ENCODE data around the gene FOXB1.
A peak's percentile ranks its signal among the peaks of the same experiment; 100 is the strongest.

The FOXB1 gene

DNA sequence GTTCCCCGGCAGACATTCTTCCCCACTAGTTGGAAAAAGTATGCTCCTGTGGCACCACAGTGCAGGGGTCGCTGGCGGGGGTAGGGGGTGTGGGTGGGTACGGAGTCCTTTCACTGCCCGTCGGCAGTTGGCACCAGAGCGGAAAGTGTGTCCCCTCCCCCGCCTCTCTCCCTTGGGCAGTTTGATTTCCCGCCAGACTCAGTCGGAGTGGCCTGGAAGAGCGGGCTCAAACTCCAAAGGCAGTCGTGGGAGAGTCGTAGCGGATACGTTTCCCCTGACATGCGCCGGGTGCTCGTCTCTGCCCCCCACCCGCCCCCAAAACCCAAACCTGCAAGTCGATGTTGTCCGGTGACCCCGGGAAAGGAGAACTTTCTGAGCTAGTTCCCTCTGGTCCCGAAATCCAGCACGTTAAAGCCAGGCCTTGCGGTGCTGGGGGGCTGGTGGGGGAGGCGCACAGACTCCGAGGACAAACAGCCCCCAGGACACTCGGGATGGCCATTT, 4.4 kb upstream of the FOXB1 start:
- no peak for DNase-seq

DNA sequence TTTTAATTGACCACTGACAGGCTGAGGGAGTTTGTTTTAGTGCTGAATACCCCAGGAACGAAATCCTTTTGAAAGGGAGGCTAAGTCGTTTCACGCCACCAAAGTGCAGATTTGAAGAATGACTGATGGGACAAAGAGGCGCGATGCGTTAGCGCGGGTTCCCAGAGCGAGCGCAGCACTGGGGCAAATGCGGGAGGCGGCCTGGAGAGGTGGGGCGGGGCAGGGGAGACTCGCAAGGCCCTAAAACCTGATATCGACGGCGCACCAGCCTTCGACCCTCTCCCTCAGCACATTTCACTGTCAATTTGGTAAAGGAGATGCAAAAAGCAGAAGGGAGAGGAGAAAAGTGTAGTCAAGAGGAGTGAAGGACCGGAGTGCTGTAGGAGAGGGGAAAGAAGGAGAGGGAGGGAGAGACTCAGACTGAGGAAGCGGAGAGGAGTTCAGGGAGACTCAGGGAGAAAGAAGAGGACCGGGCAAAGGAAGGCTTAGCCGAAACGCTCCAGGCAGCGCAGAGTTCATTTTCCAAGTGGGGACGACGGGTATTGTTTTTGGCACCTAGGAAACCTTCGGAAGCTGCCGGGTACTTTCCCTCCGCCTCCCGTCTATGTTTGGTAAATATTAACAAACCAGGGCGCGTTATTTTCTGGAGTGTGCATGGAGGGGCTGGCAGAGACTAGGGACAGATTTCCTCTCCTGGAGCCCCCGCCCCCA, 3.8 kb upstream of the FOXB1 start:
- DNase-seq: no peak

DNA sequence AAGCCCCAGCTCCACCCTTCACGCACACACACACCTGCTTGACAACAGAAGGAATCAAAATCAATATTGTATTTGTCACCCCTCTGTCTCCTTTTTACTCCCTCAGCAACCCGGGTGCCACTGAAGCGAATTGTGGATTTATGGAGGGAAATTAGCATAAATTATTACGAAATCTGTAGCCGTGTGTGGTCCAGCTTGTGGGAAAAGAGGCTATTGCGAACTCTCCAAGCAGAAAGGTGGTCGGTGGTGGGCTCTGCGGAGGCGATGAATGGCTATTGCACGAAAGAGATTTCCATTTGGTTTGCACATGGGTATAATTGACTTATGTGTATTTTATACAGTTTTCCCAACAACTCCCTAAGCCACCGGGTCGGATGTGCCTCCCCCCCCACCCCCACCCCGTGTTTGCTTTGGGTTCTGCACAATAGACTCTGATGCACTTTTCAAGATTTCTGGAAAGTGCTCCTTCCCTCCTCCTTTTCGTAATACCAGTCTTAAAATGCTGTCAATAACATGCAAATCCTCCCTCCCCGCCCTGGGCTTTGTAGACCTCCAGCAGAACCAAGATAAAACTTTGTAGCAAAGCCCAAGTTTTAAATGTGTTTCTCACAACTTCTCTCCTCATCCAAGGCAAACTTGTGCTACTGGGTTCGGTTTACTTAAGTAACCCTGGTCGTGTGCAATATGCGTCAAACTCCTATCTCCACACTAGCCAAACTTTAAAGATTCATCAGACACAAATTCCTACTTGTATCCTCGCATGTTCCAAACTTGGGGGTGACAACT, 3.1 kb upstream of the FOXB1 start:
- DNase-seq: no peak

DNA sequence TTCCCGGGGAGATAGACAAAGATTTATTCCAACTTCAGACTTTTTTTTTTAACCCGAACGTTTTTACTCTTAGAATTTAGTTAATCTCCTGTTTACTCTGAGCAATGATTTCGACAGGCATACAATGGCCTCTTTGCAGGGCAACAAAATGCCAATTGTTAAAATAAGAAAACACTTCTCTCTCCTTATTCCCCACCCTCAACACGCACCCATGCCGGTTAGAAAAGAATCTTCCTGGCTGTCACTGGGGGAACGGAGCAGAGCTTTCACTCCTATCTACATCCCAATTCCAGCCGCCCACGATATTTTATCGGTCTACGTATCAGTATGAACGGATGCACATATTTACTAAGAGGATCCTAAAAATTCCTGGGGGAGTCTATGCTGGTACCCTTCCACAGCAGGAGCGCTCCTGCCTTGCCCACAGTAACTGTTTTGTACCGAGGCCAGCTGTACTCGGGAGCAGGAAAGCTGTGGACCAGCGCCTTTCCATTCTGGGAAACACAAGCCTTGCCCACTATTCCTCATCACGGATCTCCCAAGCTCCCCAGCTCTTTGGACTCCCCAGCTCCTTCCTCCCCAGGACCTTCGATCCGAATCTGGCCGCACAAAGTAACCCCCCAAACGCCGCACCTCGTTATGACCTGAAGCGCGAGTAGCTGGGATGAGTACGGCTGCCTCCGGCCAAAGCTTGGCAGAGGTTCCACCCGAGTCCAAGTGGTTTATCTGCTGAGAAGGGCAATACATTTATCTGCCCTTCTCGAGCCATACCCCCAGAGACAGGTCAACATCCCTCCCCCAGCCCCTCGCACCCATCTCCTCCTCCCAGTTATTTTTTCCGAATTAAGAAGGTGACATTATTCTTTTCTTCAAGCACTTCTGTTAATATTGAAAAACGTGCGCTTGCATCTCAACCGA, 2.2 kb upstream of the FOXB1 start:
- no peak for DNase-seq

DNA sequence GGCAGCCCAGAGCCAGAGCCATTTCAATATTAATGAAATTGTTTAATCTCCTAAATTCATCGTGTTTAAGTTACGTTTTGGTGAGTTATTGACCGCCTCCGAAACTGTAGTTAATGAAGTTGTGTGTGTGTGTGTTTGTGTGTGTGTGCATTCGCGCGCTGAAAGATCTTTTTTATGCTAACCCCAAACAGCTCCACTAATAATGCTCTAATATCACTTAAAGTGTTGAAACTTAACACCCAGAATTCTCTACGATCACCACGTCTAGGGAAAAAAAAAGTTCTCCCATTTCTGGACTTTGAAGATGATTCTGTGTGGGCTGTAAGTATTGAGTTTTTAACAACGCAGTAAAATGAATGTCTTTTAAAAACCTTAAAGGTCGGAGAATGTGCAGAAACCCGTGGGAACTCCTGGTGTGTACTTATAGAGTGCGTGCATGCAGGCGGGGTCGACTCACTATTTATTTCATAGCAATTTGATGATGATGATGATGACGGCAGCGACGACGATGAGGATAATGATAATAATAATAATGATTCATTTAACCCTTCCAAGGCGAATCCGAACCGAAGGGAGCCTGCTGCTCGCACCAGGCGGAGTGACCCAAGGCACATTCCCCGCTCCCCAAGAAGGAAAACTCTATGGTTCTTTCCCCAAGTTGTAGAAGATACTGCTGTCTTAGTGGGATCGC, 1.4 kb upstream of the FOXB1 start:
- DNase-seq: no peak

DNA sequence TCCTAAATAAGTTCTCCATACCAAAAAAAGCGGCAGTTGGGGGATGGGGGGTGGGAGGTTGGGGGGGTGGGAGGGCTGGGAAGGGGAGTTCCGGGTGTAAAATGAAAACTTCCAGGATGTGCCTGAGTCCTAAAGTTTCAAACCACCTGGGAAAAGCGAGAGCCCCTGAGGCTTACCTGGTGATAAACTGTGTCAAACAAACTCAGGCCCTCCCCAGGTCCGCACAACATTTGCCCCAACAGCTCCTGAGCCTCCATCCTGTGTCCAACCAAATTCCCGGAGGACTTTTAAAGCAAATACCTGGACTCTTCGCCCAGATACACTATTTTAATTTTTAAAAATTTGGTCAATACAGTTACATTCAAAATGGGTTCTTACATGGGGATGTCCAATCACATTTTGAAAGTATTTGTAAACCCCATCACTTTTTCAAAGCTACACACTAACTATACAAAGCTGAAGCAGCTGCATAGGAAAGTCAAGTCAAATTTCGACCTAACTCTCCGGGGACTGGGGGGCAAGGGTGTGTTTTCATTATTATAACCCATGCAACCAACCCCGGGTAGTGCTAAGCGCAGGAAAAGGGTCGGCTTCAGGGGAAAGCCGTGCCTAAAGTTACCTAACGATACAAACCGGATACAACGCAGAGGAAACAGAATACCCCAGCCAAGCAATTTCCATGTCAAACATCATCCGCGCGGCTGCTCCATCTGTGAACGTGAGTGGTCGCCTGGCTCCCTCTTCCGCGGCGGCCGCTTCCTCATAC, 685 bp upstream of the FOXB1 start:
- no peak for DNase-seq

DNA sequence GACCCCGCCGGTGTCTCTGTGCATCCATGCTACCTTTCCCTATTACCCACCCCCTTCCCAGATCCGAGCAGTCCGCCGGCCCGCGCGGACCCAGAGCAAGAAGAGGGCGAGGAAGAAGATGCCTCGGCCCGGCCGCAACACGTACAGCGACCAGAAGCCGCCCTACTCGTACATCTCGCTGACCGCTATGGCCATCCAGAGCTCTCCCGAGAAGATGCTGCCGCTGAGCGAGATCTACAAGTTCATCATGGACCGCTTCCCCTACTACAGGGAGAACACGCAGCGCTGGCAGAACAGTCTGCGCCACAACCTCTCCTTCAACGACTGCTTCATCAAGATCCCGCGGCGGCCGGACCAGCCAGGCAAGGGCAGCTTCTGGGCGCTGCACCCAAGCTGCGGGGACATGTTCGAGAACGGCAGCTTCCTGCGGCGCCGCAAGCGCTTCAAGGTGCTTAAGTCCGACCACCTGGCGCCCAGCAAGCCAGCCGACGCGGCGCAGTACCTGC, 788 bp downstream of the FOXB1 start:
- no peak for DNase-seq

GRCh38 chr15:60005352-60006202, 1.5 kb downstream of the FOXB1 start:
- DNase-seq: no peak

GRCh38 chr15:60006203-60006862, 2.2 kb downstream of the FOXB1 start:
- DNase-seq: peak; percentile 69

DNA sequence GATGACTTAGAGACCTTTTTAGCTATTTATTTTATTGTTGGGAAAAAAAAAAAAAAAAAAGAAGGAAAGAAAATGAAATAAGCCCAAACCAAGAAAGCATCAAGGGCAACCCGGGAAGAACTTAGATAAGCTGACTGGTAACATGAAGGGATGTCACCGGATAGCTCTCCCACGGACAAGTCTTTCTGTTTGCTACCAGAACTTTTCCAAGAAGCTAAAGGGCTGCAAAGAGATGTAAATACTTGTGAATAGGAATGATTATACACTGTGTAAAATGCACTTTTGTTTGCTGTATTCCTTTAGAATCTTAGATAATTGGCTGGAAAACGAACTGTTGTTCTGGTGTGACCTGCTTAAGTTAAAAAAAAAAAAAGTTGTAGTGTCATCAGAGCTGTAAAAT, 2.8 kb downstream of the FOXB1 start:
- DNase-seq: no peak

GRCh38 chr15:60009124-60009960, 5.2 kb downstream of the FOXB1 start:
- no peak for DNase-seq

GRCh38 chr15:60009980-60010732, 6.0 kb downstream of the FOXB1 start:
- no peak for DNase-seq

DNA sequence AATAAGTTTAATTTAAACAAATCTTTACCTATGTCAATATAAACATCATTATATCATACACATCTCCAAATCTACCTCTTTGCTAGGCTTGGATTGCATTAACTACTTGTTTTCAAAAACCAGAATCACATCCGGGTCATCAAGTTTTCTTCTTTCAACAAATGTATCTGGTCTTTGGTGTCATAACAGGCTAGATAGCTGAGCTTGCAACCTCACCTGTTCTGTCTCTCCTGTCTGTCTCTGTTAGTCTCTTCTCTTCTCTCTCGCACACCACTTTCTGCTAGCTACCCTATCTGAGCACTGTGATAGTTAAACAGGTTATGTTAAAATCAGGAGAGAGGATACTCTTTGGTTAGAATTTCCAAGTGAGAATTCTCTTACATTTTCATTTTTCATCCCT, 6.7 kb downstream of the FOXB1 start:
- DNase-seq: no peak

DNA sequence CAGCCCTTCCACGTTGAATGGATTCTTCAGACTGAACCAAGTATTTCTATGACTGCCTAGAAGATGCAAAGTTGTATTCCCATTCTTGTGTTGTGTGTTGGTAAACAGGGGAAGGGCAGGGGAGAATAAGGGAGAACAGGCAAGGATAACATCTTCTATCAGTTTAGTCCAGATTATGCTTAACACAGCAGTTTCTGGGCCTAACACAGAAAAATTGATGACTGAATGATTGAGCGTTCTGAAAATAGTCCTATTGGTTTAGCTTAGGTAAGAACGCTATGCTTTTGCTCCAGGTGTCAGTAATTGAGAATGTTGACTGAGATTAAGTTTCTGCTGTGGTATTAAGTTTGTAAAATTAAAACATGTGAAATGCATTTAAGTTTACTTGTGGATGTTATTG, 8.6 kb downstream of the FOXB1 start:
- DNase-seq: no peak

- no peak for DNase-seq
Observed at GRCh38 chr15:60017538-60018520, 13.7 kb downstream of the FOXB1 start.

DNA sequence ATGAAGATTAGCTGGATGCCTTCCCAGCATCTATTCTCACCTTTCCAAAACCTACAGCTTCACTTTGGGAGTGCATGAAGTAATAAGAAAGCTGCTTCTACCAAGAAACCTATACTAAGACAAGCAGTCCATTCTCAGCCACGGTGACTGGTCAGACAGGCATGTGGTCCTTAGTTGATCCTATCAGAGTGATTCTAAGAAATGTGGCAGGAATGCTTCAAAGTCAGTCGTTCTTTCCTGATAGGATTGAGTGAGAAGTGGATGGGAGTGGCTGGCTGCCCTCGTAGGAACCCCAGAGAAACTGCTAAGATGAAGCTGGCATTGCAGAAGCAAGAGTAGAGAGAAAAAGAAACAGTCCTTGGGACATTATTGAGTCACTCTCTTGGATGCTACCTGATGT, 16.6 kb downstream of the FOXB1 start:
- no peak for DNase-seq
